H9 (cell line): ENCODE data around the gene GLYATL1. TPM values are rescaled to one million over a fixed set of nuclear protein-coding genes. Genes with fewer than 3 reads are reported as not detected.

ENCODE experiments used
- DNase-seq: peaks from one replicate; pipeline ENCODE4 v3.0.0-alpha.2; 2017
- H2AFZ ChIP-seq: one replicate; pipeline ENCODE4 v1.6.1; 2013; ENCODE audit warnings: mild to moderate bottlenecking, low read length, control low read depth, moderate library complexity
- H2AK5ac ChIP-seq: 2 replicates; pipeline ENCODE4 v1.6.1; 2013; ENCODE audit warnings: low read length, control low read depth, mixed read lengths; ENCODE audit not compliant: insufficient read length
- H2BK120ac ChIP-seq: one replicate; pipeline ENCODE4 v1.6.1; 2013; ENCODE audit warnings: low read depth, mild to moderate bottlenecking, low read length, control low read depth, inconsistent platforms; ENCODE audit not compliant: poor library complexity, severe bottlenecking
- H2BK12ac ChIP-seq: 2 replicates; pipeline ENCODE4 v1.6.1; 2013; ENCODE audit warnings: low read length, control low read depth, mixed read lengths, low read depth; ENCODE audit not compliant: insufficient read length
- H2BK15ac ChIP-seq: 2 replicates; pipeline ENCODE4 v1.6.1; 2013; ENCODE audit warnings: low read depth, low read length, control low read depth
- H2BK20ac ChIP-seq: one replicate; pipeline ENCODE4 v1.6.1; 2013; ENCODE audit warnings: low read depth, mild to moderate bottlenecking, low read length, control low read depth, inconsistent platforms; ENCODE audit not compliant: poor library complexity, severe bottlenecking
- H2BK5ac ChIP-seq: 2 replicates; pipeline ENCODE4 v1.6.1; 2013; ENCODE audit warnings: low read length, control low read depth, mixed read lengths; ENCODE audit not compliant: insufficient read length
- H3K14ac ChIP-seq: 2 replicates; pipeline ENCODE4 v1.6.1; 2013; ENCODE audit warnings: low read length, control low read depth; ENCODE audit not compliant: insufficient read depth
- H3K18ac ChIP-seq: 2 replicates; pipeline ENCODE4 v1.6.1; 2013; ENCODE audit warnings: low read depth, mild to moderate bottlenecking, mixed read lengths, low read length, control low read depth; ENCODE audit not compliant: insufficient read length
- H3K23ac ChIP-seq: 2 replicates; pipeline ENCODE4 v1.6.1; 2013; ENCODE audit warnings: low read length, control low read depth, mixed read lengths, low read depth; ENCODE audit not compliant: insufficient read length
- H3K23me2 ChIP-seq: 2 replicates; pipeline ENCODE4 v1.6.1; 2013; ENCODE audit warnings: low read depth, mild to moderate bottlenecking, mixed read lengths, low read length, control low read depth; ENCODE audit not compliant: insufficient read length, poor library complexity, severe bottlenecking
- H3K27ac ChIP-seq: 2 replicates; pipeline ENCODE4 v1.5.1; 2013; ENCODE audit warnings: low read length, control low read depth, mixed read lengths, low read depth; ENCODE audit not compliant: insufficient read length
- H3K27me3 ChIP-seq: 2 replicates; pipeline ENCODE4 v1.6.1; 2013; ENCODE audit warnings: low read length, control low read depth, inconsistent platforms; ENCODE audit not compliant: insufficient read depth
- H3K4ac ChIP-seq: 2 replicates; pipeline ENCODE4 v1.6.1; 2013; ENCODE audit warnings: low read depth, mild to moderate bottlenecking, control low read depth, inconsistent platforms, low read length, moderate library complexity
- H3K4me1 ChIP-seq: 2 replicates; pipeline ENCODE4 v1.6.1; 2013; ENCODE audit warnings: low read length, control low read depth, inconsistent platforms; ENCODE audit not compliant: insufficient read depth
- H3K4me2 ChIP-seq: 2 replicates; pipeline ENCODE4 v1.6.1; 2013; ENCODE audit warnings: low read length, control low read depth, mixed read lengths; ENCODE audit not compliant: insufficient read length, insufficient read depth
- H3K56ac ChIP-seq: 2 replicates; pipeline ENCODE4 v1.6.1; 2013; ENCODE audit warnings: low read depth, mild to moderate bottlenecking, mixed read lengths, low read length, control low read depth; ENCODE audit not compliant: insufficient read length
- H3K79me1 ChIP-seq: 2 replicates; pipeline ENCODE4 v1.6.1; 2013; ENCODE audit warnings: low read depth, mild to moderate bottlenecking, moderate library complexity, low read length, control low read depth, inconsistent platforms; ENCODE audit not compliant: insufficient read depth, poor library complexity, severe bottlenecking
- H3K79me2 ChIP-seq: 2 replicates; pipeline ENCODE4 v1.6.1; 2013; ENCODE audit warnings: low read length, control low read depth, inconsistent platforms; ENCODE audit not compliant: insufficient read depth
- H3K9ac ChIP-seq: 2 replicates; pipeline ENCODE4 v1.6.1; 2013; ENCODE audit warnings: low read length, control low read depth, mixed read lengths; ENCODE audit not compliant: insufficient read length; ENCODE audit errors: extremely low read depth
- H3K9me3 ChIP-seq: one replicate; pipeline ENCODE4 v1.6.1; 2013; ENCODE audit warnings: low read depth, low read length, inconsistent platforms; ENCODE audit not compliant: control insufficient read depth
- H3T11ph ChIP-seq: one replicate; pipeline ENCODE4 v1.6.1; 2013; ENCODE audit warnings: mild to moderate bottlenecking, low read length, control low read depth, inconsistent platforms
- H4K20me1 ChIP-seq: one replicate; pipeline ENCODE4 v1.6.1; 2013; ENCODE audit not compliant: control insufficient read depth, insufficient read length, insufficient read depth
- H4K5ac ChIP-seq: 2 replicates; pipeline ENCODE4 v1.6.1; 2013; ENCODE audit warnings: low read depth, mild to moderate bottlenecking, mixed read lengths, low read length, control low read depth; ENCODE audit not compliant: insufficient read length
- H4K8ac ChIP-seq: replicated peaks from 2 replicates; pipeline ENCODE4 v1.6.1; 2013; ENCODE audit warnings: low read length, control low read depth, mixed read lengths, low read depth; ENCODE audit not compliant: insufficient read length
- H4K91ac ChIP-seq: 2 replicates; pipeline ENCODE4 v1.6.1; 2013; ENCODE audit warnings: low read depth, mild to moderate bottlenecking, moderate library complexity, mixed read lengths, low read length, control low read depth; ENCODE audit not compliant: insufficient read length
- H3K27ac Mint-ChIP-seq, 3 experiments: 2 replicates in 2 of 3; 3 replicates in 1 of 3; pipeline ENCODE4 v1.8.0; 2020 to 2021; ENCODE audit warnings: mixed read lengths in 3 of 3, mild to moderate bottlenecking in 1 of 3, moderate library complexity in 1 of 3
- H3K27me3 Mint-ChIP-seq: 2 replicates; pipeline ENCODE4 v1.8.0; 2021; ENCODE audit warnings: low read depth, mild to moderate bottlenecking, moderate library complexity, mixed read lengths
- H3K36me3 Mint-ChIP-seq, 3 experiments: 2 replicates in 2 of 3; 3 replicates in 1 of 3; pipeline ENCODE4 v1.8.0; 2020 to 2021; ENCODE audit warnings: low read depth in 3 of 3, mixed read lengths in 3 of 3; ENCODE audit not compliant: insufficient read depth in 1 of 3
- H3K4me1 Mint-ChIP-seq, 2 experiments: 2 replicates each; pipeline ENCODE4 v1.8.0; 2020; ENCODE audit warnings: mixed read lengths in 2 of 2
- H3K4me3 Mint-ChIP-seq, 2 experiments: 2 replicates in 1 of 2; 3 replicates in 1 of 2; pipeline ENCODE4 v1.8.0; 2020 to 2021; ENCODE audit warnings: mild to moderate bottlenecking in 2 of 2, mixed read lengths in 2 of 2, moderate library complexity in 1 of 2
- H3K9me3 Mint-ChIP-seq, 2 experiments: 2 replicates in 1 of 2; 3 replicates in 1 of 2; pipeline ENCODE4 v1.8.0; 2020; ENCODE audit warnings: mild to moderate bottlenecking in 2 of 2, mixed read lengths in 2 of 2, moderate library complexity in 1 of 2
- CTCF ChIP-seq: fragments of 200-600 bp; sonication (generic); conservative IDR thresholded peaks from 3 replicates; pipeline ENCODE4 v1.8.0; 2021; ENCODE audit warnings: antibody characterized with exemption, mild to moderate bottlenecking
- WGBS: extraction: QIAGEN DNeasy Blood & Tissue Kit; methylation state at CpG from one replicate; pipeline ENCODE4 v1.1.7; 2013; ENCODE audit warnings: missing lambda C conversion rate, low lambda C conversion rate, mixed read lengths; ENCODE audit not compliant: insufficient read length; ENCODE audit errors: extremely low coverage; 5-methylcytosine and 5-hydroxymethylcytosine counted together
- total RNA-seq: library from RNA; stranded (reverse); gene quantifications from 2 replicates; pipeline ENCODE4 v1.2.1, GENCODE V29; 2021

Gene GLYATL1
- total RNA-seq, 1 experiment from 2014 or later = 2.8 TPM

- Mint-ChIP-seq H3K27me3 (peaks cover 10% of the 10 kb centered on the region), H3K36me3 (no peaks in the 10 kb centered on the region), H3K9me3 (peaks cover 2 to 13% of the 10 kb centered on the region in 2 experiments; a peak in 2 of 5 replicates), H3K4me3 (no peak overlapping the region), H3K27ac (no peak overlapping the region), H3K4me1 (no peaks in the 10 kb centered on the region)
- H3K9ac ChIP-seq = no peak overlapping the region
- H2BK20ac ChIP-seq = no peak overlapping the region
- H2AFZ ChIP-seq = no peak overlapping the region
- no peak overlapping the region for H3K23ac ChIP-seq
- no peak for DNase-seq
- H3T11ph ChIP-seq = no peak overlapping the region
- no peak overlapping the region for H2BK12ac ChIP-seq
- no peak overlapping the region for H3K56ac ChIP-seq
- no peak overlapping the region for H4K8ac ChIP-seq
- H3K23me2 ChIP-seq = no peaks in the 10 kb centered on the region
- H3K9me3 ChIP-seq = no peaks in the 10 kb centered on the region
- no peaks in the 10 kb centered on the region for H3K4me1 ChIP-seq
- no peak overlapping the region for H2AK5ac ChIP-seq
- no peaks in the 10 kb centered on the region for H4K20me1 ChIP-seq
- H3K4ac ChIP-seq = no peak overlapping the region
- TF ChIP-seq CTCF = no peak
- H3K27me3 ChIP-seq = no peaks in the 10 kb centered on the region
- no peaks in the 10 kb centered on the region for H3K79me1 ChIP-seq
- no peak overlapping the region for H2BK15ac ChIP-seq
- no peak overlapping the region for H2BK120ac ChIP-seq
- no peak overlapping the region for H3K14ac ChIP-seq
- no peak overlapping the region for H3K18ac ChIP-seq
- no peak overlapping the region for H4K91ac ChIP-seq
- H3K4me2 ChIP-seq = no peak overlapping the region
- H4K5ac ChIP-seq = no peak overlapping the region
- no peak overlapping the region for H3K27ac ChIP-seq
- WGBS = no CpG with 5 or more reads among the region's 8 CpGs
- H3K79me2 ChIP-seq = no peaks in the 10 kb centered on the region
- H2BK5ac ChIP-seq = no peak overlapping the region
Measured at GRCh38 chr11:58980159-58980843, 41.0 kb downstream of the GLYATL1 start.
